Progenitor cell of endocrine pancreas (in vitro differentiated cells): ENCODE results near the gene CYP26A1. TPM values are rescaled to one million over a fixed set of nuclear protein-coding genes. Genes with fewer than 3 reads are reported as not detected.

Experiments
- DNase-seq: peaks from one replicate; pipeline ENCODE4 v3.0.0; 2021; ENCODE audit warnings: low spot score; ENCODE audit not compliant: unreplicated experiment
- H3K27ac Mint-ChIP-seq: 2 replicates; pipeline ENCODE4 v1.8.0; 2021; ENCODE audit warnings: mild to moderate bottlenecking, moderate library complexity, mixed read lengths
- H3K27me3 Mint-ChIP-seq: 2 replicates; pipeline ENCODE4 v1.8.0; 2021; ENCODE audit warnings: mixed read lengths
- H3K36me3 Mint-ChIP-seq: 2 replicates; pipeline ENCODE4 v1.8.0; 2022; ENCODE audit warnings: mixed read lengths; ENCODE audit not compliant: insufficient read depth
- H3K4me1 Mint-ChIP-seq: 2 replicates; pipeline ENCODE4 v1.8.0; 2021; ENCODE audit warnings: low read depth, mixed read lengths
- H3K4me3 Mint-ChIP-seq: 2 replicates; pipeline ENCODE4 v1.8.0; 2021; ENCODE audit warnings: low read depth, mild to moderate bottlenecking, moderate library complexity, mixed read lengths
- H3K9me3 Mint-ChIP-seq: 2 replicates; pipeline ENCODE4 v1.8.0; 2021; ENCODE audit warnings: low read depth, mixed read lengths
- CTCF ChIP-seq: fragments of 200-600 bp; sonication (generic); IDR thresholded peaks from one replicate; pipeline ENCODE4 v1.5.0; 2021; ENCODE audit warnings: antibody characterized with exemption, mild to moderate bottlenecking; ENCODE audit not compliant: unreplicated experiment
- total RNA-seq: library from RNA; stranded (reverse); gene quantifications from 2 replicates; pipeline ENCODE4 v1.2.1, GENCODE V29; 2021

The CYP26A1 gene
- total RNA-seq, 1 donor from 2014 or later, result 1.8 TPM

- H3K9me3 Mint-ChIP-seq, result no peaks in the 10 kb centered on the region
- no peak for TF ChIP-seq CTCF
- H3K36me3 Mint-ChIP-seq, result peaks cover 14% of the 10 kb centered on the region
- peaks cover 7% of the 10 kb centered on the region for H3K4me1 Mint-ChIP-seq
- no peak overlapping the region for H3K27ac Mint-ChIP-seq
- H3K27me3 Mint-ChIP-seq, result peaks cover 80% of the 10 kb centered on the region
- peak overlapping the region; percentile 51 for H3K4me3 Mint-ChIP-seq
- no peak for DNase-seq
These were observed 8.6 kb upstream of the CYP26A1 start for GRCh38 chr10:93064874-93065660.

- Mint-ChIP-seq H3K27me3 (peaks cover 83% of the 10 kb centered on the region), H3K36me3 (peaks cover 13% of the 10 kb centered on the region), H3K27ac (no peak overlapping the region), H3K9me3 (no peaks in the 10 kb centered on the region), H3K4me1 (peaks cover 11% of the 10 kb centered on the region), H3K4me3 (peak overlapping the region; percentile 51)
- peak; percentile 40 for TF ChIP-seq CTCF
- DNase-seq, result no peak
These were observed 7.8 kb upstream of the CYP26A1 start for GRCh38 chr10:93065675-93066543.

GRCh38 chr10:93066544-93066913 is 7.2 kb upstream of the CYP26A1 start:
- no peaks in the 10 kb centered on the region for H3K9me3 Mint-ChIP-seq
- peaks cover 83% of the 10 kb centered on the region for H3K27me3 Mint-ChIP-seq
- no peak for DNase-seq
- TF ChIP-seq CTCF, result no peak
- peaks cover 14% of the 10 kb centered on the region for H3K4me1 Mint-ChIP-seq
- H3K36me3 Mint-ChIP-seq, result peaks cover 9% of the 10 kb centered on the region
- H3K27ac Mint-ChIP-seq, result no peak overlapping the region
- H3K4me3 Mint-ChIP-seq, result no peak overlapping the region

GRCh38 chr10:93067443-93068365 is 6.0 kb upstream of the CYP26A1 start:
- H3K4me1 Mint-ChIP-seq, result peaks cover 22% of the 10 kb centered on the region
- H3K4me3 Mint-ChIP-seq, result peak overlapping the region; percentile 33
- no peak for DNase-seq
- peaks cover 81% of the 10 kb centered on the region for H3K27me3 Mint-ChIP-seq
- H3K27ac Mint-ChIP-seq, result no peak overlapping the region
- TF ChIP-seq CTCF, result no peak
- H3K36me3 Mint-ChIP-seq, result peaks cover 5% of the 10 kb centered on the region
- H3K9me3 Mint-ChIP-seq, result no peaks in the 10 kb centered on the region
